ENCODE results near the gene NAV2. TPM values are rescaled to one million over a fixed set of nuclear protein-coding genes. Genes with fewer than 3 reads are reported as not detected.
"Not testable (repeated sequence)": the region's sequence is repeated elsewhere in the genome, so short reads cannot be mapped to it uniquely, and the experiment has no call there.

The NAV2 gene
- total RNA-seq, 1 experiment from 2014 or later = 32.3 TPM

- no peak for DNase-seq (ENCODE audit: low read depth)
Measured at GRCh38 chr11:19949606-19950005, 237.0 kb downstream of the NAV2 start.

- peak; percentile 54 for DNase-seq (ENCODE audit: low read depth)
Measured at GRCh38 chr11:19951558-19952115, 239.0 kb downstream of the NAV2 start.

GRCh38 chr11:19952116-19952605, 239.5 kb downstream of the NAV2 start:
- DNase-seq (ENCODE audit: low read depth) = no peak

- no peak for DNase-seq (ENCODE audit: low read depth)
Measured at GRCh38 chr11:19952911-19953310, 240.3 kb downstream of the NAV2 start.

GRCh38 chr11:19953336-19953735, 240.7 kb downstream of the NAV2 start:
- DNase-seq (ENCODE audit: low read depth) = peak; percentile 74

GRCh38 chr11:19953909-19954308, 241.3 kb downstream of the NAV2 start:
- peak; percentile 86 for DNase-seq (ENCODE audit: low read depth)

- DNase-seq (ENCODE audit: low read depth) = peak; percentile 61
Measured at GRCh38 chr11:19954899-19955298, 242.3 kb downstream of the NAV2 start.

GRCh38 chr11:19955660-19956059, 243.0 kb downstream of the NAV2 start:
- DNase-seq (ENCODE audit: low read depth) = no peak

- DNase-seq (ENCODE audit: low read depth) = no peak
Measured at GRCh38 chr11:19956228-19956627, 243.6 kb downstream of the NAV2 start.

- DNase-seq (ENCODE audit: low read depth) = peak; percentile 34
Measured at GRCh38 chr11:19957294-19957943, 244.8 kb downstream of the NAV2 start.

- no peak for DNase-seq (ENCODE audit: low read depth)
Measured at GRCh38 chr11:19958204-19958603, 245.6 kb downstream of the NAV2 start.

GRCh38 chr11:19959210-19959609, 246.6 kb downstream of the NAV2 start:
- DNase-seq (ENCODE audit: low read depth) = no peak

GRCh38 chr11:19959648-19960059, 247.0 kb downstream of the NAV2 start:
- no peak for DNase-seq (ENCODE audit: low read depth)

GRCh38 chr11:19960410-19960809, 247.8 kb downstream of the NAV2 start:
- DNase-seq (ENCODE audit: low read depth) = not testable (repeated sequence)

GRCh38 chr11:19961225-19961624, 248.6 kb downstream of the NAV2 start:
- DNase-seq (ENCODE audit: low read depth) = no peak

GRCh38 chr11:19962053-19962800, 249.6 kb downstream of the NAV2 start:
- no peak for DNase-seq (ENCODE audit: low read depth)

GRCh38 chr11:19962801-19963175, 250.2 kb downstream of the NAV2 start:
- peak; percentile 55 for DNase-seq (ENCODE audit: low read depth)

- no peak for DNase-seq (ENCODE audit: low read depth)
Measured at GRCh38 chr11:19963697-19964387, 251.2 kb downstream of the NAV2 start.

GRCh38 chr11:19966441-19966840, 253.8 kb downstream of the NAV2 start:
- DNase-seq (ENCODE audit: low read depth) = peak; percentile 75

- no peak for DNase-seq (ENCODE audit: low read depth)
Measured at GRCh38 chr11:19966927-19967326, 254.3 kb downstream of the NAV2 start.

GRCh38 chr11:19967787-19968186, 255.2 kb downstream of the NAV2 start:
- DNase-seq (ENCODE audit: low read depth) = no peak

GRCh38 chr11:19968860-19969259, 256.2 kb downstream of the NAV2 start:
- no peak for DNase-seq (ENCODE audit: low read depth)

All from LHCN-M2 (cell line).